ENCODE results near the gene MED29. TPM values are rescaled to one million over a fixed set of nuclear protein-coding genes. Genes with fewer than 3 reads are reported as not detected.

MED29 gene
- total and polyA plus RNA-seq, 2 of the 13 experiments (the other 11 are each of a cell fraction or from before 2014, with no cell fraction given), result 14.0 to 19.7 TPM

DNA sequence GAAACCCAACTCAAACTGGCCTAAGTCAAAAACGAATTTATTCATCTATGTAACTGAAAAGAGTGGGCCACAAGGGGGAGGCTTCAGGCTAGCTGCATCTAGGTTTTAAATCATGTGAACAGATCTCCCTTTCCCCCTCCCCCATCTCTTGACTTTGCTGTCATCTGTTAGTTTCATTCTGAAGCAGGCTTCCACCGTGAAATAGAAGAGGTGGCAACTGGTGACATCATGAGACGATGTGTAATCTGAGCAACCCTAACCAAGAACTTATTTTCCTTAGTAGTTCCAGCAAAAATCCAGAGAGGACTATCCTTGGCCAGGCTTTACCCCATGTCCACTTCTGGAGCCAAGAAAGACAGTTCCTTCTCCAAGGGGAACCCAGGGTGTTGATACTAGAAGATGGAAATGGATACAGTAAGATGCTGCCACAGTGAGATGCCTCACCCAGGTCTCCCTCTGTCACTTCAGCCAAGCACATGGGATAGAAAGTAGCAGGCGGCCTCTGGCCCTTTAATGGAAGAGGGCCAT lies 39.6 kb upstream of the MED29 start:
- ChIA-PET CTCF (ENCODE audit: low intra/inter-chr PET ratio, low total read pairs) (no interaction called here), POLR2A (no interaction called here)
- FAIRE-seq (no peak), ATAC-seq (no peak), DNase-seq (ENCODE audit: low spot score) (no peak)
- no peak for TF ChIP-seq IRF2 (CRISPR knock-in tag; IDR thresholded peaks at IDR 0.05)
- Histone ChIP-seq H3K4me1 (ENCODE audit: insufficient read depth, low read length) (no peaks in the 10 kb centered on the region), H3K79me2 (ENCODE audit: insufficient read depth, low read length) (peaks cover 4% of the 10 kb centered on the region), H4K20me1 (ENCODE audit: insufficient read depth, low read length) (no peaks in the 10 kb centered on the region; the same call in 1 of the 2 replicates), H3K9me3 (ENCODE audit: low read length) (no peaks in the 10 kb centered on the region), H3K27me3 (ENCODE audit: control insufficient read depth in 1 of 2, insufficient read depth in 2 of 2, low read length in 2 of 2) (no peaks in the 10 kb centered on the region), H3K4me3 (replicated peaks in 1 of 3; ENCODE audit: insufficient read depth in 1 of 3, low read depth in 2 of 3, low read length in 3 of 3) (no peak overlapping the region), H3K27ac (ENCODE audit: extremely low read length, insufficient read depth, low read length) (no peak overlapping the region), H2AFZ (ENCODE audit: low read length) (no peak overlapping the region), H3K4me2 (ENCODE audit: low read depth, low read length) (no peak overlapping the region), H3K36me3 (replicated peaks in 1 of 2; ENCODE audit: control insufficient read depth in 1 of 2, insufficient read depth in 2 of 2, low read length in 2 of 2) (peaks cover 11 to 56% of the 10 kb centered on the region in 2 experiments; a peak in 4 of 5 replicates), H3K9ac (ENCODE audit: insufficient read depth, low read depth, low read length) (no peak overlapping the region)
- intact Hi-C loops (cut with micrococcal nuclease; ENCODE audit: unreplicated experiment) (no loop called here), in situ Hi-C loops (cut with HindIII; ENCODE audit: extremely low pct_ligation_motif_present, low pct_unique_long_range_greater_than_20kb) (no loop called here)
- no TSS peak for BruUV-seq (replicated peaks)
- 87% methylated on average over 4 of the region's 4 CpGs for WGBS (ENCODE audit: low lambda C conversion rate)

GRCh38 chr19:39352381-39353255 lies 38.6 kb upstream of the MED29 start:
- Histone ChIP-seq H3K9ac (ENCODE audit: insufficient read depth, low read depth, low read length) (no peak overlapping the region), H2AFZ (ENCODE audit: low read length) (no peak overlapping the region), H3K4me2 (ENCODE audit: low read depth, low read length) (no peak overlapping the region), H3K27me3 (ENCODE audit: control insufficient read depth in 1 of 2, insufficient read depth in 2 of 2, low read length in 2 of 2) (no peaks in the 10 kb centered on the region), H3K9me3 (ENCODE audit: low read length) (no peaks in the 10 kb centered on the region), H4K20me1 (ENCODE audit: insufficient read depth, low read length) (no peaks in the 10 kb centered on the region), H3K4me1 (ENCODE audit: insufficient read depth, low read length) (no peaks in the 10 kb centered on the region), H3K36me3 (replicated peaks in 1 of 2; ENCODE audit: control insufficient read depth in 1 of 2, insufficient read depth in 2 of 2, low read length in 2 of 2) (peaks cover 21 to 65% of the 10 kb centered on the region in 2 experiments), H3K4me3 (replicated peaks in 1 of 3; ENCODE audit: insufficient read depth in 1 of 3, low read depth in 2 of 3, low read length in 3 of 3) (no peak overlapping the region), H3K27ac (ENCODE audit: extremely low read length, insufficient read depth, low read length) (no peak overlapping the region), H3K79me2 (ENCODE audit: insufficient read depth, low read length) (no peaks in the 10 kb centered on the region)
- 0 out of 4 replicates have a peak, but pooled peaks of 1 of the 2 experiments have one; percentile 14 for TF ChIP-seq MAFK (conservative IDR thresholded peaks at IDR 0.05 in 1 of 2, IDR thresholded peaks at IDR 0.05 in 1 of 2; ENCODE audit: low read length in 2 of 2)
- TF ChIP-seq ZNF672 (CRISPR knock-in tag; IDR thresholded peaks at IDR 0.05), result no peak
- ChIA-PET CTCF (ENCODE audit: low intra/inter-chr PET ratio, low total read pairs) (no interaction called here), POLR2A (no interaction called here)
- in situ Hi-C loops (cut with HindIII; ENCODE audit: extremely low pct_ligation_motif_present, low pct_unique_long_range_greater_than_20kb) (no loop called here), intact Hi-C loops (cut with micrococcal nuclease; ENCODE audit: unreplicated experiment) (no loop called here)
- WGBS (ENCODE audit: low lambda C conversion rate), result 91% methylated on average over 12 of the region's 12 CpGs
- no TSS peak for BruUV-seq (replicated peaks)
- no peak for ATAC-seq
- DNase-seq (ENCODE audit: low spot score), result no peak
- no peak for FAIRE-seq

Measured in HepG2 (cell line).